ENCODE measurements around the gene MUC3A. TPM values are rescaled to one million over a fixed set of nuclear protein-coding genes. Genes with fewer than 3 reads are reported as not detected.
"Not testable (repeated sequence)": the region's sequence is repeated elsewhere in the genome, so short reads cannot be mapped to it uniquely, and the experiment has no call there.

The MUC3A gene
- total and polyA plus RNA-seq, 2 of the 8 experiments (the other 6 are each of a cell fraction or from before 2014, with no cell fraction given) = 15.4 to 43.9 TPM

GRCh38 chr7:100910443-100910842 lies 38.9 kb upstream of the MUC3A start:
- not testable (repeated sequence) for FAIRE-seq; H3K79me2 ChIP-seq (ENCODE audit: control insufficient read depth in 1 of 2, insufficient read depth in 2 of 2, low read length in 2 of 2)

More at GRCh38 chr7:100910443-100910842, 38.9 kb upstream of the MUC3A start:
- CTCF ChIA-PET (ENCODE audit: partially characterized antibody) = interaction anchor here (1.3 to 1.4 kb wide), 3 partner anchors 10 to 166 kb away, joined by 5 read pairs; no protein-coding TSS in a partner anchor
- H2BK5ac ChIP-seq (ENCODE audit: low read depth, low read length); H3K4me3 ChIP-seq (ENCODE audit: extremely low read depth in 1 of 4, insufficient read depth in 2 of 4, low read depth in 3 of 4, low read length in 4 of 4); H3K18ac ChIP-seq (ENCODE audit: extremely low read depth, low read length); H3K79me1 ChIP-seq (ENCODE audit: low read depth, low read length); H4K20me1 ChIP-seq (replicated peaks in 1 of 2; ENCODE audit: control insufficient read depth in 1 of 2, insufficient read depth in 2 of 2, low read length in 2 of 2); H2BK15ac ChIP-seq (ENCODE audit: low read length); H3K9ac ChIP-seq (replicated peaks in 1 of 4; ENCODE audit: extremely low read depth in 1 of 4, low read depth in 3 of 4, low read length in 3 of 4); H3K9me3 ChIP-seq (ENCODE audit: insufficient read depth in 2 of 2, low read depth in 1 of 2, low read length in 1 of 2); H2AK5ac ChIP-seq (ENCODE audit: low read depth, low read length); H4K5ac ChIP-seq (ENCODE audit: insufficient read length, low read depth, low read length); DNase-seq (ENCODE audit: low read depth in 1 of 2, low spot score in 2 of 2); H3K14ac ChIP-seq (ENCODE audit: insufficient read length); H3K36me3 ChIP-seq (ENCODE audit: control insufficient read depth in 2 of 4, insufficient read depth in 4 of 4, low read length in 3 of 4); H3K23ac ChIP-seq (ENCODE audit: insufficient read length); POLR2A ChIA-PET (ENCODE audit: partially characterized antibody); H3K27me3 ChIP-seq (replicated peaks in 1 of 4; ENCODE audit: control insufficient read depth in 3 of 4, extremely low read depth in 1 of 4, insufficient read depth in 3 of 4, low read length in 3 of 4); H4K8ac ChIP-seq (ENCODE audit: extremely low read depth, insufficient read depth, low read length); H3K4me1 ChIP-seq (replicated peaks in 1 of 4; ENCODE audit: control insufficient read depth in 3 of 4, insufficient read depth in 4 of 4, low read length in 3 of 4); H3K23me2 ChIP-seq (ENCODE audit: low read depth, low read length); H3K56ac ChIP-seq (replicated peaks; ENCODE audit: insufficient read length, low read depth, low read length); H2BK12ac ChIP-seq (ENCODE audit: low read depth, low read length); H3K4ac ChIP-seq (replicated peaks; ENCODE audit: insufficient read length, low read depth, low read length); H3K27ac ChIP-seq (ENCODE audit: low read depth, low read length); H2BK20ac ChIP-seq (ENCODE audit: low read length); H3K4me2 ChIP-seq (ENCODE audit: insufficient read depth in 1 of 2, low read depth in 2 of 2, low read length in 2 of 2); H2AFZ ChIP-seq (ENCODE audit: low read length); H2BK120ac ChIP-seq (replicated peaks; ENCODE audit: low read depth, low read length); H4K91ac ChIP-seq (replicated peaks; ENCODE audit: insufficient read length, low read length): not testable (repeated sequence)
- 91% methylated on average over 6 of the region's 7 CpGs; no CpG with 5 or more reads in 1 of the 2 experiments for WGBS, 2 experiments (ENCODE audit: extremely low coverage in 1 of 2, insufficient coverage in 1 of 2, insufficient read length in 1 of 2, insufficient replicate concordance in 2 of 2, low coverage in 1 of 2, low lambda C conversion rate in 2 of 2, missing lambda C conversion rate in 1 of 2)

Data from H1 (cell line).